PC-3 (cell line): Measurements from ENCODE around the gene ATG4D. TPM values are rescaled to one million over a fixed set of nuclear protein-coding genes. Genes with fewer than 3 reads are reported as not detected.
"Not testable (repeated sequence)": the region's sequence is repeated elsewhere in the genome, so short reads cannot be mapped to it uniquely, and the experiment has no call there.

Experiments
- ATAC-seq: fragments of 200-7000 bp; cut with Tn5 transposase; 2 replicates; pipeline ENCODE4 v1.9.1; 2020; ENCODE audit warnings: mild to moderate bottlenecking, moderate library complexity
- BruUV-seq: library from RNA; stranded (reverse); fragments of 400-500 nt; replicated peaks from 2 replicates; lab custom pipeline; 2021; lab: Mats Ljungman, UMichigan
- CTCF ChIA-PET: fragments of 300-600 bp; sonication (Branson Sonifier 250); formaldehyde crosslinking; loops from one replicate; lab custom pipeline; 2022; ENCODE audit warnings: antibody characterized with exemption; lab: Charles Lee
- POLR2A ChIA-PET: fragments of 300-600 bp; sonication (Branson Sonifier 250); formaldehyde crosslinking; loops from one replicate; lab custom pipeline; 2022; ENCODE audit warnings: antibody characterized with exemption; ENCODE audit not compliant: unreplicated experiment; lab: Charles Lee
- DNase-seq: peaks from one replicate; pipeline ENCODE4 v3.0.0-alpha.2; 2015
- H2AFZ ChIP-seq: fragments of 300-600 bp; sonication (generic); 2 replicates; pipeline ENCODE4 v1.6.0; 2016; ENCODE audit warnings: antibody characterized with exemption, low read length
- H3F3A ChIP-seq: fragments of 300-600 bp; sonication (generic); one replicate; pipeline ENCODE4 v1.6.0; 2017; ENCODE audit warnings: antibody characterized with exemption, low read length, control low read depth, mild to moderate bottlenecking; ENCODE audit not compliant: unreplicated experiment
- H3K27ac ChIP-seq: fragments of 300-600 bp; sonication (generic); 2 replicates; pipeline ENCODE4 v1.5.1; 2016; ENCODE audit warnings: mild to moderate bottlenecking, low read length
- H3K27me3 ChIP-seq: fragments of 300-600 bp; sonication (generic); 2 replicates; pipeline ENCODE4 v1.6.1; 2016; ENCODE audit warnings: low read length, mixed read lengths
- H3K36me3 ChIP-seq: fragments of 300-600 bp; sonication (generic); 2 replicates; pipeline ENCODE4 v1.6.1; 2016; ENCODE audit warnings: low read depth, mixed run types, low read length, mixed read lengths
- H3K4me1 ChIP-seq: fragments of 300-600 bp; sonication (generic); 2 replicates; pipeline ENCODE4 v1.5.1; 2016; ENCODE audit warnings: low read length; ENCODE audit not compliant: insufficient read depth
- H3K4me2 ChIP-seq: fragments of 300-600 bp; sonication (generic); 2 replicates; pipeline ENCODE4 v1.6.0; 2016; ENCODE audit warnings: low read length
- H3K4me3 ChIP-seq: fragments of 300-600 bp; sonication (generic); 2 replicates; pipeline ENCODE4 v1.5.1; 2016; ENCODE audit warnings: mild to moderate bottlenecking, low read length, mixed read lengths
- H3K79me2 ChIP-seq: fragments of 300-600 bp; sonication (generic); 2 replicates; pipeline ENCODE4 v1.6.1; 2017; ENCODE audit warnings: low read length, mixed read lengths
- H3K9ac ChIP-seq: fragments of 300-600 bp; sonication (generic); 2 replicates; pipeline ENCODE4 v1.6.0; 2016; ENCODE audit warnings: mild to moderate bottlenecking, low read length
- H3K9me2 ChIP-seq: fragments of 300-600 bp; sonication (generic); replicated peaks from 2 replicates; pipeline ENCODE4 v1.6.1; 2016; ENCODE audit warnings: mixed run types, low read length, mixed read lengths
- H3K9me3 ChIP-seq: fragments of 300-600 bp; sonication (generic); 2 replicates; pipeline ENCODE4 v1.6.1; 2016; ENCODE audit warnings: low read length, mixed read lengths
- H4K20me1 ChIP-seq: fragments of 300-600 bp; sonication (generic); 2 replicates; pipeline ENCODE4 v1.6.1; 2016; ENCODE audit warnings: low read length, mixed read lengths
- CTCF ChIP-seq: fragments of 300-600 bp; sonication (generic); conservative IDR thresholded peaks from 2 replicates; pipeline ENCODE4 v1.5.1; 2017; ENCODE audit warnings: antibody characterized with exemption, low read depth, mild to moderate bottlenecking, low read length
- EZH2 ChIP-seq: fragments of 300-600 bp; sonication (generic); IDR thresholded peaks from one replicate; pipeline ENCODE4 v1.6.1; 2017; ENCODE audit warnings: antibody characterized with exemption, mild to moderate bottlenecking, low read length; ENCODE audit not compliant: unreplicated experiment
- EZH2phosphoT487 ChIP-seq: fragments of 300-600 bp; sonication (generic); IDR thresholded peaks from 2 replicates; pipeline ENCODE4 v1.6.1; 2018; ENCODE audit warnings: mild to moderate bottlenecking, antibody characterized with exemption, low read length, borderline replicate concordance
- intact Hi-C: fragments of 100-400 bp; cut with micrococcal nuclease; formaldehyde crosslinking; loops from 2 replicates; pipeline ENCODE4 v1.9.0; 2023
- total RNA-seq: library from RNA; depleted of rRNA; stranded (reverse); fragments of >200 nt; gene quantifications from 2 replicates; pipeline ENCODE4 v1.2.3, GENCODE V29; 2014

The ATG4D gene
- total RNA-seq, 1 experiment from 2014 or later = 65.9 TPM

- no TSS peak for BruUV-seq
- ChIA-PET CTCF (no interaction called here), POLR2A (interaction anchor here (0.7 kb wide), 1 partner anchor 12 kb away, joined by 23 read pairs; no protein-coding TSS in a partner anchor)
- no peak overlapping the region for H2AFZ ChIP-seq
- no peak for DNase-seq
- no peaks in the 10 kb centered on the region for H3K79me2 ChIP-seq
- no peaks in the 10 kb centered on the region for H4K20me1 ChIP-seq
- H3K9me3 ChIP-seq = no peaks in the 10 kb centered on the region
- TF ChIP-seq EZH2 = no peak
- TF ChIP-seq CTCF = no peak
- no peak for TF ChIP-seq EZH2phosphoT487
- H3K4me2 ChIP-seq = no peak overlapping the region
- no peak overlapping the region for H3K4me3 ChIP-seq
- peaks cover 7% of the 10 kb centered on the region; the same call in 1 of the 2 replicates for H3K4me1 ChIP-seq
- H3F3A ChIP-seq = no peaks in the 10 kb centered on the region
- H3K9ac ChIP-seq = no peak overlapping the region
- no peaks in the 10 kb centered on the region for H3K9me2 ChIP-seq
- intact Hi-C loops = no loop called here
- no peak overlapping the region for H3K27ac ChIP-seq
- H3K36me3 ChIP-seq = no peaks in the 10 kb centered on the region
- ATAC-seq = no peak
- no peaks in the 10 kb centered on the region for H3K27me3 ChIP-seq
Observed at GRCh38 chr19:10523135-10523636, 20.5 kb upstream of the ATG4D start.

- peaks cover 3% of the 10 kb centered on the region; the same call in 1 of the 2 replicates for H3K4me1 ChIP-seq
- H4K20me1 ChIP-seq = no peaks in the 10 kb centered on the region
- H3K9ac ChIP-seq = no peak overlapping the region
- H3F3A ChIP-seq = no peaks in the 10 kb centered on the region
- CTCF ChIA-PET = no interaction called here
- H3K4me2 ChIP-seq = no peak overlapping the region
- H3K9me3 ChIP-seq = no peaks in the 10 kb centered on the region
- H3K36me3 ChIP-seq = no peaks in the 10 kb centered on the region
- TF ChIP-seq EZH2 (no peak), CTCF (no peak), EZH2phosphoT487 (no peak)
- H2AFZ ChIP-seq = no peak overlapping the region
- H3K27ac ChIP-seq = no peak overlapping the region
- POLR2A ChIA-PET = no interaction called here
- no peaks in the 10 kb centered on the region for H3K9me2 ChIP-seq
- H3K79me2 ChIP-seq = no peaks in the 10 kb centered on the region
- no peak overlapping the region for H3K4me3 ChIP-seq
- intact Hi-C loops = no loop called here
- DNase-seq (no peak), ATAC-seq (no peak)
- no TSS peak for BruUV-seq
- H3K27me3 ChIP-seq = no peaks in the 10 kb centered on the region
Observed at GRCh38 chr19:10525636-10526035, 18.1 kb upstream of the ATG4D start.

DNA sequence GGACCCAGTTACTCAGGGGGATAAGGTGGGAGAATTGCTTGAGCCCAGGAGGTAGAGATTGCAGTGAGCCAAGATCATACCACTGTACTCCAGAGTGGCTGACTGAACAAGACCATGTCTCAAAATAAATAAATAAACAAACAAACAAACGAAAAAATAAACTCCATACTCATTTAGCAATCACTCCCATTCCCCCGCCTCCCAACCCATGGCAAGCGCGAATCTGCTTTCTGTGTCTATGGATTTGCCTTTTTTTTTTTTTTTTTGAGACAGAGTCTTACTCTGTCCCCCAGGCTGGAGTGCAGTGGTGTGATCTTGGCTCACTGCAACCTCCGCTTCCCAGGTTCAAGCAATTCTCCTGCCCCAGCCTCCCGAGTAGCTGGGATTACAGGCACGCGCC, 16.8 kb upstream of the ATG4D start:
- H3F3A ChIP-seq, CTCF ChIA-PET, H3K36me3 ChIP-seq, BruUV-seq, H3K27me3 ChIP-seq, H3K27ac ChIP-seq, H4K20me1 ChIP-seq, H3K9ac ChIP-seq, H3K9me2 ChIP-seq, POLR2A ChIA-PET, H3K4me2 ChIP-seq, H3K4me1 ChIP-seq, intact Hi-C loops, H3K4me3 ChIP-seq, H3K79me2 ChIP-seq, ATAC-seq, H2AFZ ChIP-seq, H3K9me3 ChIP-seq, DNase-seq: not testable (repeated sequence)
